Prostate gland (tissue), 2 donors: ENCODE results near the gene CISTR. TPM values are rescaled to one million over a fixed set of nuclear protein-coding genes. Genes with fewer than 3 reads are reported as not detected.

Source experiments
- DNase-seq: peaks from one replicate; pipeline ENCODE4 v3.0.0-alpha.2; 2019; ENCODE audit warnings: low spot score
- H3K27ac ChIP-seq, 2 donors: fragments of 200-600 bp; sonication (generic); 2 replicates each; pipeline ENCODE4 v1.5.1; 2017 to 2019
- H3K27me3 ChIP-seq: fragments of 200-600 bp; sonication (generic); replicated peaks from 2 replicates; pipeline ENCODE4 v1.5.1; 2019; ENCODE audit not compliant: insufficient read depth
- H3K36me3 ChIP-seq, 2 donors: fragments of 200-600 bp; sonication (generic); 1 replicate in 1 of 2; 2 replicates in 1 of 2; pipeline versions ENCODE4 v1.5.1 to v1.8.1; 2017 to 2019
- H3K4me1 ChIP-seq: fragments of 200-600 bp; sonication (generic); replicated peaks from 2 replicates; pipeline ENCODE4 v1.5.1; 2019
- H3K4me3 ChIP-seq, 2 donors: fragments of 200-600 bp; sonication (generic); 2 replicates each; pipeline ENCODE4 v1.5.1; 2017 to 2019
- H3K9me3 ChIP-seq: fragments of 200-600 bp; sonication (generic); 2 replicates; pipeline ENCODE4 v1.5.1; 2017
- CTCF ChIP-seq, 4 experiments: fragments of 200-600 bp in 2 of 4; fragments of 450-650 bp in 2 of 4; sonication (generic) in 2 of 4; IDR thresholded peaks; 1 replicate in 3 of 4; 2 replicates in 1 of 4; pipeline ENCODE4 v1.5.1; 2016 to 2019; ENCODE audit warnings: antibody characterized with exemption in 4 of 4, mild to moderate bottlenecking in 2 of 4, moderate library complexity in 2 of 4
- POLR2A ChIP-seq: fragments of 450-650 bp; IDR thresholded peaks from one replicate; pipeline ENCODE4 v1.6.1; 2016; ENCODE audit warnings: antibody characterized with exemption, mild to moderate bottlenecking
- POLR2AphosphoS5 ChIP-seq: sonication (generic); formaldehyde crosslinking; IDR thresholded peaks from one replicate; pipeline ENCODE4 v1.6.1; 2017; ENCODE audit warnings: antibody characterized with exemption
- WGBS: methylation state at CpG from one replicate; pipeline ENCODE4 v1.1.5; 2018; 5-methylcytosine and 5-hydroxymethylcytosine counted together
- intact Hi-C: fragments of 100-400 bp; cut with DNase I; formaldehyde crosslinking; loops from one replicate; pipeline ENCODE4 v1.14.2; 2022
- total RNA-seq, 2 donors: library from RNA; depleted of rRNA; stranded (reverse); fragments of >200 nt; gene quantifications; one replicate each; pipeline ENCODE4 v1.1.0, GENCODE V29; 2016

Gene CISTR
- total RNA-seq, 2 donors from 2014 or later, result not detected

DNA sequence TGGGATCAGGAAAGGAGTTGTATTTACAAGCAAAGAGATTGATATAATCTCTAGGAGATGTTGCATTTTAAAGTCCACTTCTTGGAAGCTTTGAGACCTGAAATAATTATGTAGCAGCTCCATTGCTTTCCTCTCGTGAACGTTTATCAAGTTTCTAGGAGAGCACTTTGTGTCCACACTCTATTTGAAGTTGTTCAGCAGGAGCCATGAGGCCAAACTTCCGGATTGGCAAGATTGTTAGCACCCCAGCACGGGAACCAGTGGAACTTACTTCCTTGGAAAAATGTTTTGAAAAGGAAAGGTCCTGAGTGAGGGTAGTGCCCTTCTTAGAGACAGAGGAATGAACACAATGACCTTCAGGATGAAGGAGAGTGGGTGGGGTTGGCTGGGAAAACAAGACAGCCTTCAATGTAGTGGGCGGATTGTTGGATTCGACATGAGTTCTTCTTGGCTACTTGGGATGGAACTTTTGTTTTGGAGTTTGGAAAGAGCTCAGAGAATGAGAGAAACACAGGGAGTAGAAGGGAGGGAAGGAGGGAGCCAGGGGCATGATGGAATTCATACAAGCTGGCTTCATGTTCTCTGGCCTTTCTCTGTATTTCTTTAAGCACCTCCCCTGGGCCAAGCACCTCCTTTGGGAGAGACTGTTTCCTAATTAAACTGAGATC lies 23.8 kb upstream of the CISTR start:
- H3K9me3 ChIP-seq, result no peaks in the 10 kb centered on the region
- H3K36me3 ChIP-seq, result no peaks in the 10 kb centered on the region
- TF ChIP-seq POLR2AphosphoS5, result peak; percentile 41
- TF ChIP-seq CTCF (IDR thresholded peaks at IDR 0.05), result no peak
- no peak for TF ChIP-seq POLR2A
- peak; percentile 24 for DNase-seq
- 31% methylated on average over 6 of the region's 6 CpGs for WGBS
- no peaks in the 10 kb centered on the region for H3K4me1 ChIP-seq
- intact Hi-C loops, result no loop called here
- H3K4me3 ChIP-seq, result no peak overlapping the region
- no peaks in the 10 kb centered on the region for H3K27me3 ChIP-seq
- no peak overlapping the region for H3K27ac ChIP-seq

GRCh38 chr12:53770281-53770680 lies 18.5 kb upstream of the CISTR start:
- H3K27ac ChIP-seq, result no peak overlapping the region
- intact Hi-C loops, result no loop called here
- no peak overlapping the region for H3K4me3 ChIP-seq
- H3K27me3 ChIP-seq, result no peaks in the 10 kb centered on the region
- no peaks in the 10 kb centered on the region for H3K4me1 ChIP-seq
- TF ChIP-seq POLR2AphosphoS5 (peak; percentile 4), POLR2A (no peak), CTCF (IDR thresholded peaks at IDR 0.05) (no peak)
- H3K9me3 ChIP-seq, result no peaks in the 10 kb centered on the region
- no peaks in the 10 kb centered on the region for H3K36me3 ChIP-seq
- DNase-seq, result no peak

DNA sequence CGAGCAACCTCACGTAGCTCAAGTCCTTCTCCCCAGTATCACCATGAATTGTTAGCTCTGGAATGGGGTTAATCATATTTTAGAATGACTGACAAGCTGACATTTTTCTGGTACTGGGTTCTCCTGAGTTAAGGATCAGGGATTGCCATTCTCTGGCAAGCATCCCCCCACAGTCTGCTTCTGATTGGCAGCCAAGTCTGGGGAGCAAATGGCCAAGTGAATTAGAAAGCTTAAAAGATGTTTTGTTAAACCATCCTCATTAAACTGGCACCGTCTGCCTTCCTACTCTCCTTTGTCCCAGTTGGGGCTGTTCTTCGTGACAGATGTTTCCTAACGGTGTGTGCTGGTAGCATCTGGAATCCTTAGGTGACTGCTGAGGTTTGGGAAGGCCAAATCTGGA lies 17.2 kb upstream of the CISTR start:
- H3K9me3 ChIP-seq, result no peaks in the 10 kb centered on the region
- DNase-seq, result no peak
- intact Hi-C loops, result no loop called here
- no peaks in the 10 kb centered on the region for H3K36me3 ChIP-seq
- H3K27ac ChIP-seq, result no peak overlapping the region
- H3K4me1 ChIP-seq, result no peaks in the 10 kb centered on the region
- no peak overlapping the region for H3K4me3 ChIP-seq
- H3K27me3 ChIP-seq, result no peaks in the 10 kb centered on the region
- no peak for TF ChIP-seq CTCF (IDR thresholded peaks at IDR 0.05)
- TF ChIP-seq POLR2A, result no peak
- TF ChIP-seq POLR2AphosphoS5, result no peak
- WGBS, result 71% methylated on average over 5 of the region's 5 CpGs

DNA sequence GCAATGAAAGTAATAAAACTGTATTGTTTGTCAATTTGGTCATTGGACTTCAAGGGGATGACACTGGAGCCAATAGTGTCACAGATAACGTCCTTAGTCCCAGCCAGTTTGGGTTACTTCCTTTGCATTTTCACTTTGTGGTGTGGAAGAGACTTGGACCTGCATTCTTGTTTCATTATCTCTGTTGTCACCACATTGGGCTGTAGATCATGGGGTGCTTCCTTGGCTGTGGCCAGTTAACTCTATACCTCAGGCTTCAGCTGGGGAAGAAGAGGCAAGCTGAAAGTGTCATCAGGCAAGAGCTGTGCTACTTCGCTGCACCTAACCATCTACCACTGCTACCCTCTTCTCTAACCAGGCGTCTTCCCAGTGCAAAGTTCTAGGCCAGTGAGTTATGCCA lies 15.1 kb upstream of the CISTR start:
- no peak for DNase-seq
- no peaks in the 10 kb centered on the region for H3K27me3 ChIP-seq
- 79% methylated on average over 3 of the region's 3 CpGs for WGBS
- no peaks in the 10 kb centered on the region for H3K4me1 ChIP-seq
- H3K27ac ChIP-seq, result no peak overlapping the region
- no peak overlapping the region for H3K4me3 ChIP-seq
- intact Hi-C loops, result no loop called here
- no peak for TF ChIP-seq CTCF (IDR thresholded peaks at IDR 0.05)
- TF ChIP-seq POLR2A, result no peak
- TF ChIP-seq POLR2AphosphoS5, result no peak
- H3K9me3 ChIP-seq, result no peaks in the 10 kb centered on the region
- no peaks in the 10 kb centered on the region for H3K36me3 ChIP-seq

DNA sequence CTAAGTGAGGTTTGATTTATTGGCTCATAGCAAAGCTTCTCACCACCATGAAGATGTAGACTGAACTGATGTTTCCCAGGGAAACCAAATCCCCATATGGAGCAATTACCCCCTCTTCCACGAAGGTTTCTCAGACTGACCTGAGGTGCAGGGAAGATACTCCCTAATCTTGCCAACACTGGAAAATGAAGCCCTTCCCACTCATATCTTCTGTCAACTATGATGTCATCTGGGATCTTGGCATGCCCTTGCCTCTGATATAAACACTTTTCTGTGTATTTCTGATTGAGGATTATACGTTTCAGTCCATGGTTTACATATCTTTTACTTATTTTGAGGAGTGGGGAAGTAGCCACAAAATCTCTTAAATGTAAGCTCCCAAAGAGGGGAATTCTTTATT lies 14.1 kb upstream of the CISTR start:
- TF ChIP-seq CTCF (IDR thresholded peaks at IDR 0.05) (no peak), POLR2A (no peak), POLR2AphosphoS5 (no peak)
- DNase-seq, result no peak
- H3K27ac ChIP-seq, result no peak overlapping the region
- 60% methylated on average over 2 of the region's 2 CpGs for WGBS
- intact Hi-C loops, result no loop called here
- H3K4me3 ChIP-seq, result no peak overlapping the region
- H3K27me3 ChIP-seq, result no peaks in the 10 kb centered on the region
- no peaks in the 10 kb centered on the region for H3K4me1 ChIP-seq
- no peaks in the 10 kb centered on the region for H3K9me3 ChIP-seq
- no peaks in the 10 kb centered on the region for H3K36me3 ChIP-seq
